Activated T-cell treated with anti-CD3 and anti-CD28 coated beads, Interleukin-2, amount 50 U/mL, for 72 hours (primary cell): ENCODE results near the gene TFAP2A. TPM values are rescaled to one million over a fixed set of nuclear protein-coding genes. Genes with fewer than 3 reads are reported as not detected.
A peak's percentile ranks its signal among the peaks of the same experiment; 100 is the strongest.

Experiments used
- ATAC-seq, 2 donors: fragments of 150-1000 bp; cut with Tn5 transposase; replicated peaks in 1 of 2; 2 replicates each; pipeline ENCODE4 v1.10.0; 2021; ENCODE audit warnings: moderate library complexity in 2 of 2, mild to moderate bottlenecking in 1 of 2
- DNase-seq, 2 donors: peaks; one replicate each; pipeline ENCODE4 v3.0.0; 2021 to 2022; ENCODE audit warnings: mixed read lengths in 1 of 2
- H3K27ac Mint-ChIP-seq: one replicate; pipeline ENCODE4 v1.8.0; 2022; ENCODE audit warnings: mild to moderate bottlenecking, moderate library complexity, mixed read lengths
- H3K27me3 Mint-ChIP-seq: one replicate; pipeline ENCODE4 v1.8.0; 2022; ENCODE audit warnings: low read depth, mixed read lengths
- H3K36me3 Mint-ChIP-seq, 2 donors: one replicate each; pipeline ENCODE4 v1.8.0; 2022; ENCODE audit warnings: mixed read lengths in 2 of 2, mild to moderate bottlenecking in 1 of 2; ENCODE audit not compliant: insufficient read depth in 2 of 2
- H3K4me1 Mint-ChIP-seq: one replicate; pipeline ENCODE4 v1.8.0; 2022; ENCODE audit warnings: low read depth, mixed read lengths
- H3K4me3 Mint-ChIP-seq, 2 donors: one replicate each; pipeline ENCODE4 v1.8.0; 2022; ENCODE audit warnings: mild to moderate bottlenecking in 2 of 2, mixed read lengths in 2 of 2, moderate library complexity in 2 of 2
- H3K9me3 Mint-ChIP-seq, 2 donors: one replicate each; pipeline ENCODE4 v1.8.0; 2022; ENCODE audit warnings: mixed read lengths in 2 of 2
- total RNA-seq, 2 donors: library from RNA; stranded (reverse); gene quantifications; one replicate each; pipeline ENCODE4 v1.2.3, GENCODE V29; 2022

TFAP2A gene
- total RNA-seq, 2 donors from 2014 or later, result 0.35 to 0.36 TPM

DNA sequence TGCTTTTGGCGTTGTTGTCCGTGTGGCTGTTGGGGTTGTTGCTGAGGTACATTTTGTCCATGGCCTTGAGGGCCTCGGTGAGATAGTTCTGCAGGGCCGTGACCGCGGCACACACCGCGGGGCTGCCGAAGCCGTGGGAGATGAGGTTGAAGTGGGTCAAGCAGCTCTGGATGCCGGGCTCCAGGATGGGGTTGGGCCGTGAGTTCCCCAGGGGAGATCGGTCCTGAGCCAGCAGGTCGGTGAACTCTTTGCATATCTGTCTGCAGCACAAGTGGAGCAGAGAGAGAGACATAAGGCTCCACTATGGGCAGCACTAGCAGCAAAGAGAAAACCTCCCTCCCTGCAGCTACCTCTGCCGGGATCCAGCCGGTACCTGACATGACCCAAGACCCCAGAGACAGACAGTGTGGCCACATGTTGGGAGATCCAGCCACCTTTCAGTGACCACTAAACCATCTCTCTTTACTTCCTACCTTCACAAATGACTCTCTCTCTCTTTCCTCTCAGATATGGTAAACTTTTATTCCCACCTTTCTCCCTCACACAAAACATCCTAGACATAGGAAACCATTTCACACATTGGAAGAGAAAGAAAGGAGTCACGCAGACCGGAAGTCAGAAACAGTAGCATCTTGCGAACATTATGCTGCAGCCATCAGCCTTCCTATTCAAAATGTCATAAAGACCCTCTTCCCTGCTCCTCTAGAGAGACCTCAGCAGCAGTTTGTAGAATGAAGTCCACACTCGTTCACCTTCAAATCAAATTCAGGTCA is 16.2 kb downstream of the TFAP2A start:
- H3K4me3 Mint-ChIP-seq, result peak overlapping the region in 1 of 2 donors; percentile 15
- H3K9me3 Mint-ChIP-seq, result peaks cover 3 to 6% of the 10 kb centered on the region in 2 donors
- H3K36me3 Mint-ChIP-seq, result peaks cover 6 to 10% of the 10 kb centered on the region in 2 donors
- H3K4me1 Mint-ChIP-seq, result peaks cover 7% of the 10 kb centered on the region
- no peak overlapping the region for H3K27ac Mint-ChIP-seq
- no peak for DNase-seq
- ATAC-seq, result no peak
- H3K27me3 Mint-ChIP-seq, result peaks cover 98% of the 10 kb centered on the region

DNA sequence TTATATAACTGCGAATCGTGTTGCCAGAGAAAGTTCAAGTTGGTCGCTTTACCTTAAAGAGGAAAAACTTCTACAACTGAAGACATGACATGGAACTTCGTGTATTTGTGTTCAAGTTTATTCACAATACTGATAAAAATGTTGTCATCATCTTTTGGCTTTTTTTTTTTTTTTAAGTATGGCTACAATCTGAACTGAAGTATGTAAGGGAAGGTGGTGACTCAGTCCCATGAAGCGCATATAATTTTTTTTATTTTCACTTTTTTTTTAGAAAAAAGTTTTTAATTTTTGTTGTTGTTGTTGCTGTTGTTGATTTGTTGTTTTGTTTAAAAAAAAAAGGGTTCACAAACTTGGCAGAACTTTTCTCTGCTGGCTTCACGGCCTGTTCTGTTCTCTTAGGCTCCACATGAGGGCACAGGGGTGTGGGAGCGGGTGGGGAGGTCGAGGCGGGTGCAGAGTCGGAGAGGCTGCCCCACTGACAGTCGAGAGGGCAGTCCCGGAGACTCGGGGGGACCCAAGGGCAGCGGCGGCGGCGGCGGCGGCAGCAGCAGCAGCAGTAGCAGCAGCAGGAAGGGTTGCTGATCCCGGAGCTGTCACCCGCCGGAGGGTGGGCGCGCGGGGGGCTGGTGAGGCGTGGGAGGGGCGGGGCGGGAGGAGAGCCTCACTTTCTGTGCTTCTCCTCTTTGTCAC is 17.0 kb downstream of the TFAP2A start:
- Mint-ChIP-seq H3K4me1 (peaks cover under 1% of the 10 kb centered on the region), H3K27me3 (peaks cover 100% of the 10 kb centered on the region), H3K9me3 (peaks cover 3 to 6% of the 10 kb centered on the region in 2 donors), H3K27ac (no peak overlapping the region), H3K4me3 (peak overlapping the region in 1 of 2 donors; percentile 15), H3K36me3 (peaks cover 5 to 10% of the 10 kb centered on the region in 2 donors)
- ATAC-seq (no peak), DNase-seq (no peak)

DNA sequence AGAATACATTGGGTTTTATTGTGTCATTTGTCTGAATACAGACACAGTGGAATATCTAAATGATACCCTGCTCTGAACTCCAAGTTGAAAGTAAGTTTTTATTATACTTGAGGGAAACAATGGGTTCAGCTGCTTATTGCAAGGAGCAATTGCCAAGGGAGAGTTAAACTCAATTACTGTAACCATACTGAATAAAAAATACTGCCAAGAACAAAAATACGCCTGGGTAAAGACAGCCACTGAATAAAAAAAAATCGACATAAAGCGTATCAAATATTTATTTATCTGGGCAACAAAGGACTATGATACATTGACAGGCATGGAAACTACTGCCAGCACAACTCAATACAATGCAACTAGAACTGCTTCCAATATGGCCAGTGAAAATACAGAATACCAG is 18.1 kb downstream of the TFAP2A start:
- Mint-ChIP-seq H3K27me3 (peaks cover 100% of the 10 kb centered on the region), H3K27ac (no peak overlapping the region), H3K9me3 (peaks cover 3 to 6% of the 10 kb centered on the region in 2 donors), H3K36me3 (peaks cover 5 to 13% of the 10 kb centered on the region in 2 donors), H3K4me1 (no peaks in the 10 kb centered on the region), H3K4me3 (no peak overlapping the region)
- no peak for ATAC-seq
- no peak for DNase-seq

GRCh38 chr6:10395704-10396546 is 18.9 kb downstream of the TFAP2A start:
- DNase-seq (no peak), ATAC-seq (no peak)
- no peak overlapping the region for H3K4me3 Mint-ChIP-seq
- H3K27me3 Mint-ChIP-seq, result peaks cover 100% of the 10 kb centered on the region
- H3K36me3 Mint-ChIP-seq, result peaks cover 8 to 13% of the 10 kb centered on the region in 2 donors
- H3K27ac Mint-ChIP-seq, result no peak overlapping the region
- no peaks in the 10 kb centered on the region for H3K4me1 Mint-ChIP-seq
- H3K9me3 Mint-ChIP-seq, result peaks cover 3 to 6% of the 10 kb centered on the region in 2 donors

GRCh38 chr6:10395171-10395703 is 19.6 kb downstream of the TFAP2A start:
- no peaks in the 10 kb centered on the region for H3K4me1 Mint-ChIP-seq
- peaks cover 3 to 6% of the 10 kb centered on the region in 2 donors for H3K9me3 Mint-ChIP-seq
- no peak overlapping the region for H3K27ac Mint-ChIP-seq
- DNase-seq (no peak), ATAC-seq (no peak)
- no peak overlapping the region for H3K4me3 Mint-ChIP-seq
- H3K36me3 Mint-ChIP-seq, result peaks cover 11 to 17% of the 10 kb centered on the region in 2 donors
- peaks cover 100% of the 10 kb centered on the region for H3K27me3 Mint-ChIP-seq

DNA sequence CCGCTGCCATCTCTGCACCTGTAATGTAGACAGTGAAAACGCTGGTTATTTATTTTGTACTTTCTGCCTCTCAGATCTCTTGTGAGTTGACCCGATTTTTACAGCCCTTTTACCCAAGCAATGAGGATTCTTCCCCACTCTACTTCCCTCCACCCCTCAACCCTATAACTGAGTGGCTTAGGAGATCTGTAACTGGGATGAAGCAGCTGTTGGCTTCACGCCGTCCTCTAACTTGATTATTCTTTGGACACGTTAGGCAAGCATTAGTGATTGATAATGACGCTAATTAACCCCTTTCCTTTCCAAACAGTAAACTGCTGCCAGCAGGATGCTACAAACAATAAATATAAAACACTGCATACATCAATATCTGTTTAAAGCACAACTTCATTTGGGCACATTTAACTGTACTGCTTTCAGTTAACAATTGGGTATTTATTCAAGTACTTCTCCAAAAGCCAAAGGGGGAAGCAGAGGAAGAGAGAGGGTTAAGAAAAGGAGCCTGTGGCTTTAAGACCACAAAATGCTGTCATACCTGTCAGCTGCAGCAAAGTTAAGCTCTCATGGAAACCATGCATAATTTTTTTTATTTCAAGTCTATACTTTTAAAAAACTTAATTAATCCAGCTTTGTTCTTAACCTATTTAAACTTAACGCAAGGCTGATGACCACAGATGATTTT is 21.2 kb downstream of the TFAP2A start:
- Mint-ChIP-seq H3K4me3 (no peak overlapping the region), H3K9me3 (peaks cover 6 to 8% of the 10 kb centered on the region in 2 donors), H3K4me1 (peaks cover 6% of the 10 kb centered on the region), H3K27me3 (peaks cover 100% of the 10 kb centered on the region), H3K36me3 (peaks cover 11 to 21% of the 10 kb centered on the region in 2 donors), H3K27ac (no peak overlapping the region)
- ATAC-seq (no peak), DNase-seq (no peak)

DNA sequence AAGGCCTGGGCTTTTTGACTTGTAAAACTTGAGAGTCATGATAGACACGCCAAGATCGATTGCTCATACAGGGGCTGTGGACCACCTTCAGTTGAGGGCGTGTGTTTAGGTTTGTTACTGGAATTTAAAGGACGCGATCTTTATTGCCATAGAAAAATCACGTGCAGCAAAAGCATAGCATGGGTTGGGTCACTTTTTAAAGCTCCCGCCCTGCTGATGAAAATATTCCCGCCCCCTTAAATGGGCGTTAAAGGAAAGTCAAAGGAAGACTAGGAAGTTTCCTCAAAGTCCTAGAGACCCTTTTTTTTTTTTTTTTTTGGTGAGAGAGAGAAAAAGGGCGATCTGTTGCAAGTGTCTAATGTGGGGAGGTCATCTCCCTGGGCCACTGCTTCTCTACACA is 23.1 kb downstream of the TFAP2A start:
- no peak for DNase-seq
- H3K4me3 Mint-ChIP-seq, result no peak overlapping the region
- peaks cover 100% of the 10 kb centered on the region for H3K27me3 Mint-ChIP-seq
- peaks cover 9 to 20% of the 10 kb centered on the region in 2 donors for H3K36me3 Mint-ChIP-seq
- H3K4me1 Mint-ChIP-seq, result peaks cover 6% of the 10 kb centered on the region
- peaks cover 6 to 8% of the 10 kb centered on the region in 2 donors for H3K9me3 Mint-ChIP-seq
- no peak overlapping the region for H3K27ac Mint-ChIP-seq
- no peak for ATAC-seq

- Mint-ChIP-seq H3K27ac (no peak overlapping the region), H3K4me3 (no peak overlapping the region), H3K9me3 (peaks cover 6 to 8% of the 10 kb centered on the region in 2 donors), H3K27me3 (peaks cover 100% of the 10 kb centered on the region), H3K36me3 (peaks cover 9 to 20% of the 10 kb centered on the region in 2 donors), H3K4me1 (peaks cover 6% of the 10 kb centered on the region)
- DNase-seq (no peak), ATAC-seq (no peak)
Observed at GRCh38 chr6:10391299-10391630, 23.6 kb downstream of the TFAP2A start.

DNA sequence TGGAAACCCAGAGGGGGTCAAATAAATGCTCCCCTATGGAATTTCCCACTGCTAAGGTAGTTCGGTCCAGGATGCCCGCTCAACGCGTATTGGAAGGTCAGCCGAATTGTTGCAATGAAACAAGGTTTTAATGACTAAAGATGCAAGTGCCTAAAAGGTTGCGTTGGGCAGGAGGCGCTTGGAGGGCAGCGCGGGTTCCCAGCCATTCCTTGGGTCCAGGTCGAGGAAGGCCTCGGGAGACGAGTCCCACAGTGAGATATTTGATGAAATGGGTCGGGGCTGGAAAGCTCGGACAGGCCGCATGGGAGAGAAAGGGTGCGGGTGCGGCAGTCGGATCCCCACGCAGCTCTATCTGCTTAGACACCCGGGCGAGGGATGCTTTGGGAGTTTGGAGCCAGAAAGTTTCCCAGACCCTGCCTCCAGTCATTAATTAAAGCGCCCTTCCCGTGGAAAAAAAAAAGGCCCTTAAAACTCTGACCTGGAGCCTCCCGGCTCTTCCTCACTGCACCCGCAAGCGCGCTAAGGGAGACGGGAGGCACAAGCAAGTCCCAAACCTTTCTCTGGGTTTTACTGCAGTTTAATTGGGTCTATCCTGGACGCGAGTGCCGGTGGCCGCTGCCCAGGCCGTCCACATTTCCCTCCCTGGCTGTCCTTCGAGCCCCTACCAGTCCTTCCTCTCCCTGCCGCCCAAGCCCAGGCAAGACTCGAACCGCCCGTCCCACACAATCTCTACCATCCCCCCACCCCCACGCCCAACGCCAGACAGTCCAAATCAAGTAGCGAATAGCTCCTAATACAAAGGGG is 24.2 kb downstream of the TFAP2A start:
- Mint-ChIP-seq H3K9me3 (peaks cover 4 to 8% of the 10 kb centered on the region in 2 donors), H3K4me3 (no peak overlapping the region), H3K4me1 (peaks cover 6% of the 10 kb centered on the region), H3K36me3 (peaks cover 9 to 19% of the 10 kb centered on the region in 2 donors), H3K27me3 (peaks cover 100% of the 10 kb centered on the region), H3K27ac (no peak overlapping the region)
- DNase-seq (no peak), ATAC-seq (no peak)

- no peak for ATAC-seq
- peaks cover 9 to 17% of the 10 kb centered on the region in 2 donors for H3K36me3 Mint-ChIP-seq
- H3K27ac Mint-ChIP-seq, result peak overlapping the region; percentile 88
- peaks cover 100% of the 10 kb centered on the region for H3K27me3 Mint-ChIP-seq
- peaks cover 6% of the 10 kb centered on the region for H3K4me1 Mint-ChIP-seq
- peak overlapping the region in 1 of 2 donors; percentile 36 for H3K4me3 Mint-ChIP-seq
- no peak for DNase-seq
- peaks cover 4 to 8% of the 10 kb centered on the region in 2 donors for H3K9me3 Mint-ChIP-seq
Observed at GRCh38 chr6:10389739-10390494, 25.0 kb downstream of the TFAP2A start.
